ENCODE data around the gene EVI2B.

- no peak for TF ChIP-seq CTCF (IDR thresholded peaks at IDR 0.05)
- TF ChIP-seq POLR2A (IDR thresholded peaks at IDR 0.05) = no peak
Observed at GRCh38 chr17:31274252-31274651, 39.6 kb downstream of the EVI2B start.
